Ovary (tissue), 3 donors: ENCODE measurements around the gene ITGA6.

Experiments used
- CTCF ChIP-seq, 3 donors: fragments of 450-650 bp in 2 of 3; fragments of 200-600 bp in 1 of 3; IDR thresholded peaks; one replicate each; pipeline versions ENCODE4 v1.5.1 to v1.8.0; 2016 to 2022; ENCODE audit warnings: antibody characterized with exemption in 3 of 3, mild to moderate bottlenecking in 1 of 3
- POLR2A ChIP-seq: fragments of 450-650 bp; IDR thresholded peaks from one replicate; pipeline ENCODE4 v1.6.1; 2017; ENCODE audit warnings: antibody characterized with exemption, mild to moderate bottlenecking, moderate library complexity
- donor health status: DM: no; HTN: no; CAD: no.

- TF ChIP-seq CTCF (IDR thresholded peaks at IDR 0.05): no peak
- no peak for TF ChIP-seq POLR2A
These were observed 20.6 kb downstream of the ITGA6 start for GRCh38 chr2:172447811-172448493.
